CD14-positive monocyte (primary cell): ENCODE measurements around the gene ZNF467. TPM values are rescaled to one million over a fixed set of nuclear protein-coding genes. Genes with fewer than 3 reads are reported as not detected.

Experiments
- DNase-seq, 3 donors: peaks; one replicate each; pipeline ENCODE4 v3.0.0-alpha.2; 2011 to 2022
- H2AFZ ChIP-seq: 2 replicates; pipeline ENCODE4 v1.6.0; 2012; ENCODE audit warnings: mild to moderate bottlenecking, low read depth, low read length, inconsistent platforms; ENCODE audit not compliant: insufficient read depth, poor library complexity, severe bottlenecking
- H3K27ac ChIP-seq, 2 donors: 1 replicate in 1 of 2; 2 replicates in 1 of 2; pipeline ENCODE4 v1.5.1; 2012 to 2013; ENCODE audit warnings: low read length in 2 of 2, control low read depth in 1 of 2, inconsistent platforms in 1 of 2, low read depth in 1 of 2, mild to moderate bottlenecking in 1 of 2
- H3K27me3 ChIP-seq, 2 donors: one replicate each; pipeline versions ENCODE4 v1.6.0 to v1.6.1; 2011 to 2013; ENCODE audit warnings: low read length in 2 of 2; ENCODE audit not compliant: control insufficient read depth in 2 of 2, insufficient read depth in 2 of 2
- H3K36me3 ChIP-seq, 2 donors: replicated peaks in 1 of 2; 1 replicate in 1 of 2; 2 replicates in 1 of 2; pipeline versions ENCODE4 v1.5.1 to v1.6.1; 2012 to 2013; ENCODE audit warnings: low read length in 2 of 2, control low read depth in 1 of 2, inconsistent platforms in 1 of 2, mild to moderate bottlenecking in 1 of 2; ENCODE audit not compliant: insufficient read depth in 2 of 2, control insufficient read depth in 1 of 2
- H3K4me1 ChIP-seq, 2 donors: 1 replicate in 1 of 2; 2 replicates in 1 of 2; pipeline versions ENCODE4 v1.5.1 to v1.6.1; 2012 to 2013; ENCODE audit warnings: low read length in 2 of 2, control low read depth in 1 of 2, inconsistent platforms in 1 of 2, mild to moderate bottlenecking in 1 of 2, moderate library complexity in 1 of 2; ENCODE audit not compliant: insufficient read depth in 2 of 2, control insufficient read depth in 1 of 2
- H3K4me2 ChIP-seq: replicated peaks from 2 replicates; pipeline ENCODE3; 2012; ENCODE audit warnings: low read length, moderate library complexity, mild to moderate bottlenecking; ENCODE audit not compliant: poor library complexity, severe bottlenecking; ENCODE audit errors: extremely low read depth
- H3K4me3 ChIP-seq, 3 experiments: fragments of 200-600 bp in 1 of 3; sonication (generic) in 1 of 3; replicated peaks in 1 of 3; 1 replicate in 2 of 3; 2 replicates in 1 of 3; pipeline ENCODE4 v1.5.1; 2011 to 2013; ENCODE audit warnings: low read length in 3 of 3, mild to moderate bottlenecking in 3 of 3, control low read depth in 2 of 3, low read depth in 2 of 3, inconsistent platforms in 1 of 3, moderate library complexity in 1 of 3
- H3K79me2 ChIP-seq: 2 replicates; pipeline ENCODE4 v1.6.0; 2012; ENCODE audit warnings: mild to moderate bottlenecking, control low read depth, inconsistent platforms, low read length, moderate library complexity; ENCODE audit not compliant: insufficient read depth
- H3K9ac ChIP-seq: 2 replicates; pipeline ENCODE4 v1.6.0; 2017; ENCODE audit warnings: low read length, mild to moderate bottlenecking; ENCODE audit not compliant: insufficient read depth, poor library complexity, severe bottlenecking
- H3K9me3 ChIP-seq, 2 donors: replicated peaks in 1 of 2; 1 replicate in 1 of 2; 2 replicates in 1 of 2; pipeline versions ENCODE4 v1.5.1 to v1.6.1; 2012 to 2013; ENCODE audit warnings: low read length in 2 of 2, control low read depth in 1 of 2; ENCODE audit not compliant: control insufficient read depth in 1 of 2, insufficient read depth in 1 of 2
- H4K20me1 ChIP-seq: 2 replicates; pipeline ENCODE4 v1.6.0; 2012; ENCODE audit warnings: mild to moderate bottlenecking, low read length, control low read depth, moderate library complexity; ENCODE audit not compliant: insufficient read depth
- H3K27ac Mint-ChIP-seq, 7 donors: one replicate each; pipeline ENCODE4 v1.8.0; 2020; ENCODE audit warnings: mild to moderate bottlenecking in 7 of 7, mixed read lengths in 7 of 7, moderate library complexity in 6 of 7, inconsistent platforms in 2 of 7
- H3K27me3 Mint-ChIP-seq, 3 donors: one replicate each; pipeline ENCODE4 v1.8.0; 2021 to 2022; ENCODE audit warnings: low read depth in 3 of 3, mild to moderate bottlenecking in 3 of 3, mixed read lengths in 3 of 3, moderate library complexity in 3 of 3, inconsistent platforms in 1 of 3
- H3K36me3 Mint-ChIP-seq, 2 donors: one replicate each; pipeline ENCODE4 v1.8.0; 2020; ENCODE audit warnings: mixed read lengths in 2 of 2, inconsistent platforms in 1 of 2, mild to moderate bottlenecking in 1 of 2
- H3K4me1 Mint-ChIP-seq: one replicate; pipeline ENCODE4 v1.8.0; 2020; ENCODE audit warnings: mild to moderate bottlenecking, mixed read lengths
- H3K4me3 Mint-ChIP-seq, 2 donors: one replicate each; pipeline ENCODE4 v1.8.0; 2020; ENCODE audit warnings: mild to moderate bottlenecking in 2 of 2, mixed read lengths in 2 of 2, moderate library complexity in 1 of 2
- H3K9me3 Mint-ChIP-seq, 7 donors: one replicate each; pipeline ENCODE4 v1.8.0; 2020 to 2022; ENCODE audit warnings: mixed read lengths in 7 of 7, mild to moderate bottlenecking in 6 of 7, moderate library complexity in 6 of 7, inconsistent platforms in 2 of 7
- WGBS: methylation state at CpG from one replicate; pipeline ENCODE4 v1.1.5; 2013; ENCODE audit warnings: missing lambda C conversion rate; ENCODE audit not compliant: insufficient coverage; 5-methylcytosine and 5-hydroxymethylcytosine counted together
- intact Hi-C, 2 donors: fragments of 100-400 bp; cut with micrococcal nuclease; formaldehyde crosslinking; loops; one replicate each; pipeline versions ENCODE4 v1.15.0 to v1.15.1; 2023
- polyA plus RNA-seq, 3 donors: library from polyadenylated mRNA; depleted of rRNA in 1 of 3; unstranded in 2 of 3; stranded (reverse) in 1 of 3; fragments of 300-500 nt in 2 of 3; fragments of >200 nt in 1 of 3; fragmentation: Illumina TruSeq in 2 of 3; gene quantifications; 1 replicate in 2 of 3; 2 replicates in 1 of 3; pipeline ENCODE4 v1.2.3, GENCODE V29; 2012 to 2021
- TF ChIP-seq, protein P1 (sequence below): fragments of 200-600 bp; IDR thresholded peaks from one replicate; pipeline ENCODE4 v1.8.0; 2022; ENCODE audit warnings: antibody characterized with exemption, mild to moderate bottlenecking

ZNF467 gene
- polyA plus RNA-seq, 3 donors = 43.4 to 100 (median 52.8) TPM

DNA sequence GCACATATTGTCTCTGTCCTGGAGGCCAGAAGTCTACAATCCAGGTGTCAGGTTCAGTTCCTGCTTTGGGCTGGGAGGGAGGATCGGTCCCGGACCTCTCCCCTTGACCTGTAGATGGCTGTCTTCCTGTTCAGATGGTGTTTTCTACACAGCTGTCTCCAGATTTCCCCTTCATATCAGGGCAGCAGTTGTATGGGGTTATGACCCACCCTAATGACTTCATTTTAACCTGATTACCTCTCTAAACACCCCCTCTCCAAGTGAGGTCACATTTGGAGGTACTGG lies 38.7 kb downstream of the ZNF467 start:
- Histone ChIP-seq H3K4me1 (no peaks in the 10 kb centered on the region), H2AFZ (no peak overlapping the region), H3K4me3 (no peak overlapping the region), H3K4me2 (no peak overlapping the region), H3K9ac (no peak overlapping the region), H3K27ac (no peak overlapping the region), H3K9me3 (no peaks in the 10 kb centered on the region), H4K20me1 (no peaks in the 10 kb centered on the region), H3K79me2 (no peaks in the 10 kb centered on the region), H3K36me3 (no peaks in the 10 kb centered on the region), H3K27me3 (peaks cover 0 to 9% of the 10 kb centered on the region in 2 donors)
- Mint-ChIP-seq H3K4me1 (no peaks in the 10 kb centered on the region), H3K27ac (no peak overlapping the region), H3K27me3 (peaks cover 14 to 20% (median 15%) of the 10 kb centered on the region in 3 donors), H3K36me3 (peaks cover 3 to 8% of the 10 kb centered on the region in 2 donors), H3K9me3 (peaks cover 0 to 3% (median 2%) of the 10 kb centered on the region in 7 donors), H3K4me3 (no peak overlapping the region)
- intact Hi-C loops = no loop called here
- no peak for DNase-seq
- WGBS = no CpG with 5 or more reads among the region's 2 CpGs
- TF ChIP-seq, protein P1, sequence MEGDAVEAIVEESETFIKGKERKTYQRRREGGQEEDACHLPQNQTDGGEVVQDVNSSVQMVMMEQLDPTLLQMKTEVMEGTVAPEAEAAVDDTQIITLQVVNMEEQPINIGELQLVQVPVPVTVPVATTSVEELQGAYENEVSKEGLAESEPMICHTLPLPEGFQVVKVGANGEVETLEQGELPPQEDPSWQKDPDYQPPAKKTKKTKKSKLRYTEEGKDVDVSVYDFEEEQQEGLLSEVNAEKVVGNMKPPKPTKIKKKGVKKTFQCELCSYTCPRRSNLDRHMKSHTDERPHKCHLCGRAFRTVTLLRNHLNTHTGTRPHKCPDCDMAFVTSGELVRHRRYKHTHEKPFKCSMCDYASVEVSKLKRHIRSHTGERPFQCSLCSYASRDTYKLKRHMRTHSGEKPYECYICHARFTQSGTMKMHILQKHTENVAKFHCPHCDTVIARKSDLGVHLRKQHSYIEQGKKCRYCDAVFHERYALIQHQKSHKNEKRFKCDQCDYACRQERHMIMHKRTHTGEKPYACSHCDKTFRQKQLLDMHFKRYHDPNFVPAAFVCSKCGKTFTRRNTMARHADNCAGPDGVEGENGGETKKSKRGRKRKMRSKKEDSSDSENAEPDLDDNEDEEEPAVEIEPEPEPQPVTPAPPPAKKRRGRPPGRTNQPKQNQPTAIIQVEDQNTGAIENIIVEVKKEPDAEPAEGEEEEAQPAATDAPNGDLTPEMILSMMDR = no peak

DNA sequence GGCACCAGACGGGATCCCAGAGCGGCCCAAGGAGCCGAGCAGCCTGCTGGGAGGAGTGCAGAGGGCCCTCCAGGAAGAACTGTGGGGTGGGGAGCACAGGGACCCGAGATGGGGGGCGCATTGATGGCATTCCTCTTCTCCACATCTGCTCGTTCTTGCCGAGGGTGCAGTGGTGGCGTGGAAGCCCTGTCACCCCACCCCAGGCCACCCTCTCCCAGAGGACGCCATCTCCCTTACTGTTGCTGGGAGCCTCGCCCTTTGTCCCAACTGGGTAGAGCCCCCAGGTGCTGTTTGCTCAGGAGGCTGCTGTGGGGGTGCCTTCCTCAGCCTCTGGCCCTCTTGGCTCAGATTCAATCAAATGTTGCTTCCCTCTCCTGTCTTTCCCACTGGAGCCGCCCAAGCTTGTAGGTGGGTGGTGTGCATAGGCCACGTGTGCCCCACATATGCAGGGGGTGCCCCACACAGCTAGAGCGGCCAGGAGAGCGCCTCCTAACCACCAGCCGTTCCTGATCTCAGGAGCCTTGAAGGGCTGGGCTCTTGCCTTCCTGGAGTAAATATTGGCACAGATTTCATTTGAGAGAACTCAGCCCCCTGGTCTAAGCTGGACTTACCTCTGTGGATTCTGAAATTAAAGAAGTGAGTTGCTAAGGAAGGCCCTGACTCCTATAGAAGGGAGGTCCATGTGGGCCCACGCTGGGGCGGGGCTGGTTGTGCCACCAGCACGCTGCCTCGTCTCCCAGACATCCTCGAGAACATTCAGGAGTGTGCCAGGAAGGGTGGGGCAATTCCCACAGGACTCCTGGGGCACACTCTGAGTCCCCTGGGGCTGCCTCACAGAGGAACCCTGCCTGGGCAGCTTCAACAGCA lies 39.2 kb downstream of the ZNF467 start:
- no peaks in the 10 kb centered on the region for H3K9me3 Mint-ChIP-seq
- H3K36me3 ChIP-seq = peaks cover 3 to 4% of the 10 kb centered on the region in 2 donors
- intact Hi-C loops = no loop called here
- H3K27me3 ChIP-seq = peaks cover 0 to 8% of the 10 kb centered on the region in 2 donors
- no peak overlapping the region for H2AFZ ChIP-seq
- no peaks in the 10 kb centered on the region for H3K4me1 ChIP-seq
- H3K4me1 Mint-ChIP-seq = no peaks in the 10 kb centered on the region
- H3K27ac ChIP-seq = no peak overlapping the region
- no peak overlapping the region for H3K4me3 Mint-ChIP-seq
- 91% methylated on average over 11 of the region's 20 CpGs for WGBS
- H3K4me2 ChIP-seq = no peak overlapping the region
- H3K9me3 ChIP-seq = no peaks in the 10 kb centered on the region
- H3K9ac ChIP-seq = no peak overlapping the region
- peaks cover 14 to 20% (median 14%) of the 10 kb centered on the region in 3 donors for H3K27me3 Mint-ChIP-seq
- DNase-seq = no peak
- no peaks in the 10 kb centered on the region for H3K79me2 ChIP-seq
- H3K27ac Mint-ChIP-seq = no peak overlapping the region
- TF ChIP-seq, protein P1 = no peak
- peaks cover 7 to 13% of the 10 kb centered on the region in 2 donors for H3K36me3 Mint-ChIP-seq
- no peak overlapping the region for H3K4me3 ChIP-seq
- H4K20me1 ChIP-seq = no peaks in the 10 kb centered on the region
